ENCODE data around the gene ABLIM1. TPM values are rescaled to one million over a fixed set of nuclear protein-coding genes. Genes with fewer than 3 reads are reported as not detected.

The ABLIM1 gene
- total and polyA plus RNA-seq, 10 of the 15 experiments (the other 5 are each of a cell fraction or from before 2014, with no cell fraction given): 14.2 to 50.5 (median 28.1) TPM

- TF ChIP-seq PML (IDR thresholded peaks at IDR 0.05; ENCODE audit: low read length) (no peak), IKZF2 (IDR thresholded peaks at IDR 0.05) (no peak), MXI1 (IDR thresholded peaks at IDR 0.05; ENCODE audit: low read depth, low read length) (no peak), SIN3A (IDR thresholded peaks at IDR 0.05; ENCODE audit: low read depth, low read length) (no peak), GABPA (IDR thresholded peaks at IDR 0.05; ENCODE audit: low read depth) (no peak), ZNF384 (IDR thresholded peaks at IDR 0.05; ENCODE audit: borderline replicate concordance, low read depth, low read length) (no peak)
- WGBS (ENCODE audit: insufficient coverage, insufficient replicate concordance, low lambda C conversion rate, missing lambda C conversion rate): 23% methylated on average over 1 of the region's 1 CpG
- BruUV-seq (replicated peaks): no TSS peak
- H3K9ac ChIP-seq (ENCODE audit: control insufficient read depth, insufficient read depth, low read length): no peak overlapping the region
- ATAC-seq (no peak), DNase-seq (ENCODE audit: low read depth, low spot score) (no peak), FAIRE-seq (no peak)
- ChIA-PET RAD21 (ENCODE audit: unreplicated experiment) (interaction anchor here (0.6 kb wide), 1 partner anchor 418 kb away, joined by 3 read pairs; no protein-coding TSS in a partner anchor), CTCF (interaction anchor here (1.2 kb wide), 1 partner anchor 170 kb away, joined by 4 read pairs; no protein-coding TSS in a partner anchor), POLR2A (interaction anchor here (0.6 kb wide), 1 partner anchor 77 kb away, joined by 3 read pairs; no protein-coding TSS in a partner anchor), SMC1A (ENCODE audit: uncharacterized antibody, unreplicated experiment) (no interaction called here)
- H3K4me1 ChIP-seq (ENCODE audit: control insufficient read depth, insufficient read depth, low read length): no peaks in the 10 kb centered on the region
- no peak overlapping the region for H3K27ac ChIP-seq (ENCODE audit: control insufficient read depth, insufficient read depth)
- H3K4me2 ChIP-seq (ENCODE audit: control insufficient read depth, insufficient read depth): no peak overlapping the region
- no peaks in the 10 kb centered on the region for H3K36me3 ChIP-seq (ENCODE audit: control insufficient read depth in 2 of 2, insufficient read depth in 2 of 2, low read length in 1 of 2)
- no peaks in the 10 kb centered on the region; a peak in 1 of 4 replicates for H3K27me3 ChIP-seq (replicated peaks in 1 of 2; ENCODE audit: control insufficient read depth in 2 of 2, insufficient read depth in 2 of 2, low read length in 1 of 2)
- no peaks in the 10 kb centered on the region for H4K20me1 ChIP-seq (ENCODE audit: control insufficient read depth, insufficient read depth)
- H3K9me3 ChIP-seq (replicated peaks; ENCODE audit: control insufficient read depth, insufficient read depth, low read length): no peaks in the 10 kb centered on the region; the same call in 2 of the 3 replicates
- intact Hi-C loops (cut with micrococcal nuclease; ENCODE audit: unreplicated experiment): no loop called here
- in situ Hi-C loops (cut with MboI): no loop called here
- no peak overlapping the region for H3K4me3 ChIP-seq
- H2AFZ ChIP-seq (ENCODE audit: control insufficient read depth, low read depth, low read length): no peak overlapping the region
- no peaks in the 10 kb centered on the region for H3K79me2 ChIP-seq (ENCODE audit: control insufficient read depth, insufficient read depth, low read length)
These were observed 42.0 kb downstream of the ABLIM1 start for GRCh38 chr10:114616103-114616502.

- no peaks in the 10 kb centered on the region for H3K9me3 ChIP-seq (replicated peaks; ENCODE audit: control insufficient read depth, insufficient read depth, low read length)
- no peak overlapping the region for H2AFZ ChIP-seq (ENCODE audit: control insufficient read depth, low read depth, low read length)
- no peak overlapping the region for H3K4me3 ChIP-seq
- no peaks in the 10 kb centered on the region for H3K36me3 ChIP-seq (ENCODE audit: control insufficient read depth in 2 of 2, insufficient read depth in 2 of 2, low read length in 1 of 2)
- DNase-seq (ENCODE audit: low read depth, low spot score) (no peak), FAIRE-seq (no peak), ATAC-seq (peak; percentile 91)
- ChIA-PET CTCF (interaction anchor here (1.2 kb wide), 1 partner anchor 170 kb away, joined by 4 read pairs; no protein-coding TSS in a partner anchor), SMC1A (ENCODE audit: uncharacterized antibody, unreplicated experiment) (no interaction called here), RAD21 (ENCODE audit: unreplicated experiment) (interaction anchor here (0.6 kb wide), 1 partner anchor 418 kb away, joined by 3 read pairs; no protein-coding TSS in a partner anchor), POLR2A (interaction anchor here (0.6 kb wide), 1 partner anchor 77 kb away, joined by 3 read pairs; no protein-coding TSS in a partner anchor)
- H3K4me1 ChIP-seq (ENCODE audit: control insufficient read depth, insufficient read depth, low read length): no peaks in the 10 kb centered on the region
- BruUV-seq (replicated peaks): no TSS peak
- H3K79me2 ChIP-seq (ENCODE audit: control insufficient read depth, insufficient read depth, low read length): no peaks in the 10 kb centered on the region
- WGBS (ENCODE audit: insufficient coverage, insufficient replicate concordance, low lambda C conversion rate, missing lambda C conversion rate): 0% methylated on average over 1 of the region's 1 CpG
- H3K9ac ChIP-seq (ENCODE audit: control insufficient read depth, insufficient read depth, low read length): no peak overlapping the region
- H3K4me2 ChIP-seq (ENCODE audit: control insufficient read depth, insufficient read depth): no peak overlapping the region
- H3K27me3 ChIP-seq (replicated peaks in 1 of 2; ENCODE audit: control insufficient read depth in 2 of 2, insufficient read depth in 2 of 2, low read length in 1 of 2): no peaks in the 10 kb centered on the region; a peak in 1 of 4 replicates
- no peak overlapping the region for H3K27ac ChIP-seq (ENCODE audit: control insufficient read depth, insufficient read depth)
- H4K20me1 ChIP-seq (ENCODE audit: control insufficient read depth, insufficient read depth): no peaks in the 10 kb centered on the region
- in situ Hi-C loops (cut with MboI) (no loop called here), intact Hi-C loops (cut with micrococcal nuclease; ENCODE audit: unreplicated experiment) (no loop called here)
- no peak for TF ChIP-seq ZNF207 (IDR thresholded peaks at IDR 0.05; ENCODE audit: borderline replicate concordance)
- no peak for TF ChIP-seq SRF (IDR thresholded peaks at IDR 0.05; ENCODE audit: low read depth in 2 of 2, low read length in 2 of 2)
- TF ChIP-seq BCL11A (IDR thresholded peaks at IDR 0.05; ENCODE audit: low read depth, low read length): no peak
- no peak for TF ChIP-seq ZBTB4 (CRISPR knock-in tag; IDR thresholded peaks at IDR 0.05)
- no peak for TF ChIP-seq POLR2AphosphoS5 (IDR thresholded peaks at IDR 0.05; ENCODE audit: low read length)
- TF ChIP-seq POLR2A (IDR thresholded peaks at IDR 0.05; ENCODE audit: low read depth, low read length): no peak
- no peak for TF ChIP-seq IRF5 (IDR thresholded peaks at IDR 0.05; ENCODE audit: borderline replicate concordance)
- peak; percentile 32; the same call in 1 of the 2 replicates for TF ChIP-seq RUNX3 (IDR thresholded peaks at IDR 0.05; ENCODE audit: low read length)
- no peak for TF ChIP-seq HDGF (IDR thresholded peaks at IDR 0.05)
- TF ChIP-seq ATF7 (IDR thresholded peaks at IDR 0.05; ENCODE audit: low read depth): peak; percentile 74; the same call in 1 of the 2 replicates
These were observed 42.5 kb downstream of the ABLIM1 start for GRCh38 chr10:114615600-114616007.
